MM.1S (cell line): ENCODE data around the gene LPIN1.

Source experiments
- DNase-seq: peaks from one replicate; pipeline ENCODE4 v3.0.0-alpha.2; 2015
- H2AFZ ChIP-seq: fragments of 300-600 bp; sonication (generic); 2 replicates; pipeline ENCODE4 v1.6.0; 2016; ENCODE audit warnings: antibody characterized with exemption, low read length
- H3F3A ChIP-seq: fragments of 300-600 bp; sonication (generic); 2 replicates; pipeline ENCODE4 v1.6.1; 2016; ENCODE audit warnings: mild to moderate bottlenecking, antibody characterized with exemption, low read length, moderate library complexity, mixed read lengths; ENCODE audit not compliant: insufficient read depth
- H3K27ac ChIP-seq: fragments of 300-600 bp; sonication (generic); 2 replicates; pipeline ENCODE4 v1.5.1; 2016; ENCODE audit warnings: mild to moderate bottlenecking, low read length
- H3K27me3 ChIP-seq: fragments of 300-600 bp; sonication (generic); replicated peaks from 2 replicates; pipeline ENCODE4 v1.6.0; 2016; ENCODE audit warnings: low read length; ENCODE audit not compliant: insufficient read depth
- H3K36me3 ChIP-seq: fragments of 300-600 bp; sonication (generic); replicated peaks from 2 replicates; pipeline ENCODE4 v1.6.1; 2016; ENCODE audit warnings: mild to moderate bottlenecking, low read length, mixed read lengths; ENCODE audit not compliant: insufficient read depth
- H3K4me1 ChIP-seq: fragments of 300-600 bp; sonication (generic); 2 replicates; pipeline ENCODE4 v1.6.1; 2016; ENCODE audit warnings: low read length, mixed read lengths
- H3K4me2 ChIP-seq: fragments of 300-600 bp; sonication (generic); 2 replicates; pipeline ENCODE4 v1.6.0; 2016; ENCODE audit warnings: low read depth, low read length
- H3K4me3 ChIP-seq: fragments of 300-600 bp; sonication (generic); 2 replicates; pipeline ENCODE4 v1.5.1; 2016; ENCODE audit warnings: low read length, mixed read lengths
- H3K79me2 ChIP-seq: fragments of 300-600 bp; sonication (generic); 2 replicates; pipeline ENCODE4 v1.6.1; 2016; ENCODE audit warnings: mixed run types, low read length, mixed read lengths
- H3K9ac ChIP-seq: fragments of 300-600 bp; sonication (generic); 2 replicates; pipeline ENCODE4 v1.6.1; 2016; ENCODE audit warnings: low read length, mixed read lengths
- H3K9me2 ChIP-seq: fragments of 300-600 bp; sonication (generic); replicated peaks from 2 replicates; pipeline ENCODE4 v1.6.1; 2016; ENCODE audit warnings: mild to moderate bottlenecking, low read length, mixed read lengths; ENCODE audit not compliant: insufficient read depth
- H3K9me3 ChIP-seq: fragments of 300-600 bp; sonication (generic); replicated peaks from 2 replicates; pipeline ENCODE4 v1.6.1; 2016; ENCODE audit warnings: mild to moderate bottlenecking, low read length, mixed read lengths; ENCODE audit not compliant: insufficient read depth
- H4K20me1 ChIP-seq: fragments of 300-600 bp; sonication (generic); 2 replicates; pipeline ENCODE4 v1.6.1; 2016; ENCODE audit warnings: mild to moderate bottlenecking, low read length, moderate library complexity, mixed read lengths; ENCODE audit not compliant: insufficient read depth
- EZH2 ChIP-seq: fragments of 300-600 bp; sonication (generic); optimal IDR thresholded peaks from 2 replicates; pipeline ENCODE3; 2017; ENCODE audit warnings: low read depth, mild to moderate bottlenecking, antibody characterized with exemption, low read length, mixed read lengths
- EZH2phosphoT487 ChIP-seq: fragments of 300-600 bp; sonication (generic); IDR thresholded peaks from 2 replicates; pipeline ENCODE4 v1.6.1; 2018; ENCODE audit warnings: antibody characterized with exemption, low read length
- TF ChIP-seq, protein P1 (sequence below): fragments of 300-600 bp; sonication (generic); IDR thresholded peaks from 2 replicates; pipeline ENCODE4 v1.5.1; 2016; ENCODE audit warnings: antibody characterized with exemption, low read length, mixed read lengths

Gene LPIN1

DNA sequence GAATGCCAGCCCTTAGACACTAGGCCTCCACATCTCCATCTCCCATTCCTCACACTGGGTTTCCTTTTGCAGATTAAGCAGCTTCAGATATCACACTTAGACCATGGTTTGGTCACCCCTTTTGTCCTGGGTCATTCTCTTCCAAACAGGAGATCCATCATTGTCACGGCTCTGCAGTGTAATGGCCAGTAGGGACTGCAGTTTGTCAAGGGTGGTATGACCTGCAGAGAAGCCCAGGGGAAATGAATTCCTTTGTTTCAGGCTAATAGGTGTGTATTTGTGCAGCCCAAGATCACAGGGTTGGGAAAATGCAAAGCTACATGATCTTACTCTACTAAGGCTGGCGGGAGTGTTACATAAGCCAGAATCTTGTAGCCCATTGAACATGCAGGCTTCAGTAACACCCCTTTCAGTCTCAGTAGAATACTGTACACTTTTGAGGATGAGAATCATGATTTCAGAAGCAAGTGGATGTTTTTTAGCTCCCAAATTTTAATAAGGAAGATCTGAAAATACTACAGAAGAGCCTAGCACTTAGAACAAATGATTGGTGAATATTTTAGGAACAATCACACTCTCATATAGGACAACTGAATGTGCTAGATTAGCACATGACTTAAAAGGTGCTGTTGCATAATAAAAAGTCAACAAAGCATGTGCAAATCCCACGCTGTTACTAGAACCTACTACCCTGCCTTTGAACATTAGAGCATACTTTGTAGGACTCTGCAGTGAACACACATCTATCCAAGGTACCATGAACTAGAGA, 24.0 kb upstream of the LPIN1 start:
- no peaks in the 10 kb centered on the region for H3K9me3 ChIP-seq
- H3K27me3 ChIP-seq, result no peaks in the 10 kb centered on the region
- H3K9ac ChIP-seq, result no peak overlapping the region
- no peaks in the 10 kb centered on the region for H4K20me1 ChIP-seq
- no peak overlapping the region for H3K27ac ChIP-seq
- no peak overlapping the region for H3K4me3 ChIP-seq
- H3F3A ChIP-seq, result no peaks in the 10 kb centered on the region
- no peaks in the 10 kb centered on the region for H3K79me2 ChIP-seq
- H3K36me3 ChIP-seq, result no peaks in the 10 kb centered on the region
- H2AFZ ChIP-seq, result no peak overlapping the region
- TF ChIP-seq EZH2phosphoT487, result no peak
- no peak for TF ChIP-seq EZH2
- TF ChIP-seq, protein P1, sequence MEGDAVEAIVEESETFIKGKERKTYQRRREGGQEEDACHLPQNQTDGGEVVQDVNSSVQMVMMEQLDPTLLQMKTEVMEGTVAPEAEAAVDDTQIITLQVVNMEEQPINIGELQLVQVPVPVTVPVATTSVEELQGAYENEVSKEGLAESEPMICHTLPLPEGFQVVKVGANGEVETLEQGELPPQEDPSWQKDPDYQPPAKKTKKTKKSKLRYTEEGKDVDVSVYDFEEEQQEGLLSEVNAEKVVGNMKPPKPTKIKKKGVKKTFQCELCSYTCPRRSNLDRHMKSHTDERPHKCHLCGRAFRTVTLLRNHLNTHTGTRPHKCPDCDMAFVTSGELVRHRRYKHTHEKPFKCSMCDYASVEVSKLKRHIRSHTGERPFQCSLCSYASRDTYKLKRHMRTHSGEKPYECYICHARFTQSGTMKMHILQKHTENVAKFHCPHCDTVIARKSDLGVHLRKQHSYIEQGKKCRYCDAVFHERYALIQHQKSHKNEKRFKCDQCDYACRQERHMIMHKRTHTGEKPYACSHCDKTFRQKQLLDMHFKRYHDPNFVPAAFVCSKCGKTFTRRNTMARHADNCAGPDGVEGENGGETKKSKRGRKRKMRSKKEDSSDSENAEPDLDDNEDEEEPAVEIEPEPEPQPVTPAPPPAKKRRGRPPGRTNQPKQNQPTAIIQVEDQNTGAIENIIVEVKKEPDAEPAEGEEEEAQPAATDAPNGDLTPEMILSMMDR, result no peak
- H3K9me2 ChIP-seq, result no peaks in the 10 kb centered on the region
- no peaks in the 10 kb centered on the region for H3K4me1 ChIP-seq
- no peak for DNase-seq
- H3K4me2 ChIP-seq, result no peak overlapping the region

DNA sequence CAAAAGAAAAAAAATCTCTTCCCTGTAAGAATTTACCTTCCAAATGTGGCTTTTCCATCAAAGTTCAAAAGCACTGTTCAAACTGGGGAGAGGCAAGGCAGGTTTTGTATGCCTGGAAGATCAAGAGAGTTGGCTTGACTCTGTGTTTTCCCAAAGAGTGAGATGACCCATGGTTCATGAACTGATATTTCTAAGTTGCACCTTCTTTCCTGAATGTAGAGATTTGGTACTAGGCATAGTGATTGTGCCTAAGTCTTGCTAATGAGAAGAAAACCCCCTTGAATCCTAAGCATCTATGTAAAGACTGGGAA, 23.4 kb upstream of the LPIN1 start:
- H3K27ac ChIP-seq, result no peak overlapping the region
- DNase-seq, result no peak
- no peak overlapping the region for H3K4me2 ChIP-seq
- H3K9me2 ChIP-seq, result no peaks in the 10 kb centered on the region
- no peak overlapping the region for H2AFZ ChIP-seq
- H3K79me2 ChIP-seq, result no peaks in the 10 kb centered on the region
- H3F3A ChIP-seq, result no peaks in the 10 kb centered on the region
- no peaks in the 10 kb centered on the region for H3K4me1 ChIP-seq
- no peak overlapping the region for H3K9ac ChIP-seq
- no peaks in the 10 kb centered on the region for H3K36me3 ChIP-seq
- TF ChIP-seq, protein P1, result no peak
- TF ChIP-seq EZH2phosphoT487, result no peak
- TF ChIP-seq EZH2, result no peak
- no peaks in the 10 kb centered on the region for H4K20me1 ChIP-seq
- no peak overlapping the region for H3K4me3 ChIP-seq
- no peaks in the 10 kb centered on the region for H3K27me3 ChIP-seq
- no peaks in the 10 kb centered on the region for H3K9me3 ChIP-seq

DNA sequence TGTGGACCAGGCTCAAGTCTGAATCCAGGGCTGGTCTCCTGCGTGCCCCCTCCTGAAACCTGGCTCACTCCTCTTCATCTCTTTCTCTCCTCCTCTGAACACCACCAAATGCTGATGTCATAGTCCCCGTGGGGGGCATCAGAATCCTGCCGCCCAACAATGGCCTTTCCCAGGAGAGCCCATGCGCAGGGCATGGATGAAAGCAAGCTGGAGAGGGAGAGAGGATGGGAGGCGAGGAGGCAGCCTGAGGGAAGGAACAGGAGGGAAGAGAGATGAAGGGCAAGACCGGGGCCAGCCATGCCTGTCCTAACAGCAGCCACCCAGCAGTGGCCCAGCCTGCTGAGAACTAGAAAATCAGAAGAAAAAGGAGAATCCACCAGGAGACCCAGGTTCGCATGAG, 22.3 kb upstream of the LPIN1 start:
- Histone ChIP-seq H3K27ac (no peak overlapping the region), H3K4me1 (no peaks in the 10 kb centered on the region), H3K36me3 (no peaks in the 10 kb centered on the region), H3K9me2 (no peaks in the 10 kb centered on the region), H3K79me2 (no peaks in the 10 kb centered on the region), H2AFZ (no peak overlapping the region), H3K4me3 (no peak overlapping the region), H3F3A (no peaks in the 10 kb centered on the region), H3K9ac (no peak overlapping the region), H3K27me3 (no peaks in the 10 kb centered on the region), H4K20me1 (no peaks in the 10 kb centered on the region), H3K4me2 (no peak overlapping the region), H3K9me3 (no peaks in the 10 kb centered on the region)
- TF ChIP-seq EZH2phosphoT487, result no peak
- no peak for TF ChIP-seq EZH2
- TF ChIP-seq, protein P1, result no peak
- no peak for DNase-seq
